HepG2 (cell line): ENCODE results near the gene TBC1D20. TPM values are rescaled to one million over a fixed set of nuclear protein-coding genes. Genes with fewer than 3 reads are reported as not detected.

Experiments used
- ATAC-seq: fragments of 200-7000 bp; cut with Tn5 transposase; 3 replicates; pipeline ENCODE4 v1.9.1; 2020; ENCODE audit warnings: mild to moderate bottlenecking, moderate library complexity
- BruUV-seq: library from RNA; stranded (reverse); fragments of 400-500 nt; replicated peaks from 2 replicates; lab custom pipeline; 2021; lab: Mats Ljungman, UMichigan
- CTCF ChIA-PET: fragments of 300-600 bp; formaldehyde crosslinking; extraction: SDS; loops from one replicate; lab custom pipeline; 2021; ENCODE audit warnings: low total read pairs, inconsistent platforms, low intra/inter-chr PET ratio; lab: Yijun Ruan, JAX
- POLR2A ChIA-PET: fragments of 350-600 bp; sonication (Branson Sonifier 250); formaldehyde crosslinking; loops from one replicate; lab custom pipeline; 2020; ENCODE audit warnings: antibody characterized with exemption, inconsistent platforms; lab: Yijun Ruan, JAX
- DNase-seq: peaks from one replicate; pipeline ENCODE4 v3.0.0-alpha.2; 2015; ENCODE audit warnings: low spot score
- FAIRE-seq: peaks from 3 replicates; lab custom pipeline; 2011; peaks lifted over from hg19 to GRCh38; lab: Jason Lieb, UNC
- H2AFZ ChIP-seq: one replicate; pipeline ENCODE4 v1.6.1; 2011; ENCODE audit warnings: low read length, inconsistent platforms
- H3K27ac ChIP-seq: fragments of 300-600 bp; 3 replicates; pipeline ENCODE4 v1.8.0; 2011; ENCODE audit warnings: mixed run types, mild to moderate bottlenecking, mixed read lengths, low read length, inconsistent platforms; ENCODE audit not compliant: insufficient read depth; ENCODE audit errors: extremely low read length
- H3K27me3 ChIP-seq, 2 experiments: fragments of 200-600 bp in 1 of 2; 2 replicates in 1 of 2; 3 replicates in 1 of 2; pipeline versions ENCODE4 v1.6.0 to v1.8.0; 2011; ENCODE audit warnings: low read length in 2 of 2, mild to moderate bottlenecking in 2 of 2, moderate library complexity in 2 of 2, inconsistent platforms in 1 of 2; ENCODE audit not compliant: insufficient read depth in 2 of 2, control insufficient read depth in 1 of 2
- H3K36me3 ChIP-seq, 2 experiments: fragments of 200-600 bp in 1 of 2; replicated peaks in 1 of 2; 2 replicates in 1 of 2; 3 replicates in 1 of 2; pipeline versions ENCODE4 v1.5.1 to v1.8.0; 2011; ENCODE audit warnings: low read length in 2 of 2, inconsistent platforms in 1 of 2; ENCODE audit not compliant: insufficient read depth in 2 of 2, control insufficient read depth in 1 of 2
- H3K4me1 ChIP-seq: 2 replicates; pipeline ENCODE4 v1.5.1; 2012; ENCODE audit warnings: low read length, inconsistent platforms; ENCODE audit not compliant: insufficient read depth
- H3K4me2 ChIP-seq: 2 replicates; pipeline ENCODE4 v1.6.0; 2011; ENCODE audit warnings: low read depth, low read length, inconsistent platforms
- H3K4me3 ChIP-seq, 3 experiments: fragments of 200-600 bp in 1 of 3; sonication (generic), shearing (Covaris generic) in 1 of 3; replicated peaks in 1 of 3; 2 replicates each; pipeline ENCODE4 v1.5.1; 2011 to 2016; ENCODE audit warnings: low read length in 3 of 3, inconsistent platforms in 2 of 3, low read depth in 2 of 3, mild to moderate bottlenecking in 2 of 3, control low read depth in 1 of 3, mixed read lengths in 1 of 3; ENCODE audit not compliant: insufficient read depth in 1 of 3
- H3K79me2 ChIP-seq: one replicate; pipeline ENCODE4 v1.6.1; 2011; ENCODE audit warnings: low read length, inconsistent platforms; ENCODE audit not compliant: insufficient read depth
- H3K9ac ChIP-seq: 2 replicates; pipeline ENCODE4 v1.6.0; 2011; ENCODE audit warnings: mild to moderate bottlenecking, low read depth, low read length, inconsistent platforms; ENCODE audit not compliant: insufficient read depth
- H3K9me3 ChIP-seq: 2 replicates; pipeline ENCODE4 v1.5.1; 2012; ENCODE audit warnings: mild to moderate bottlenecking, low read length
- H4K20me1 ChIP-seq: 2 replicates; pipeline ENCODE4 v1.6.0; 2011; ENCODE audit warnings: inconsistent platforms, mild to moderate bottlenecking, low read length, moderate library complexity; ENCODE audit not compliant: insufficient read depth
- AKAP8 ChIP-seq: sonication (generic); formaldehyde crosslinking; IDR thresholded peaks from 2 replicates; pipeline ENCODE4 v1.5.1; 2020; ENCODE audit warnings: mild to moderate bottlenecking, missing genetic modification reagents
- CBX5 ChIP-seq: sonication (generic); formaldehyde crosslinking; IDR thresholded peaks from 2 replicates; pipeline ENCODE4 v1.4.0; 2020; ENCODE audit warnings: missing genetic modification reagents, borderline replicate concordance
- DBP ChIP-seq: sonication (generic); formaldehyde crosslinking; IDR thresholded peaks from 2 replicates; pipeline ENCODE4 v1.4.0; 2020; ENCODE audit warnings: missing genetic modification reagents; ENCODE audit errors: not compliant biosample characterization
- HNF1B ChIP-seq: sonication (generic); formaldehyde crosslinking; IDR thresholded peaks from 2 replicates; pipeline ENCODE4 v1.5.1; 2020; ENCODE audit warnings: mild to moderate bottlenecking, moderate library complexity, missing genetic modification reagents
- MIER2 ChIP-seq: IDR thresholded peaks from 2 replicates; pipeline ENCODE4 v1.6.1; 2016; ENCODE audit warnings: missing biosample characterization, missing genetic modification reagents
- PHF20 ChIP-seq: sonication (generic); formaldehyde crosslinking; IDR thresholded peaks from 2 replicates; pipeline ENCODE4 v1.5.0; 2020; ENCODE audit warnings: mild to moderate bottlenecking, missing genetic modification reagents
- PREB ChIP-seq: sonication (generic); formaldehyde crosslinking; IDR thresholded peaks from 2 replicates; pipeline ENCODE4 v1.4.0; 2020; ENCODE audit warnings: missing genetic modification reagents
- RCOR2 ChIP-seq: IDR thresholded peaks from 2 replicates; pipeline ENCODE4 v1.6.1; 2016; ENCODE audit warnings: missing biosample characterization, missing genetic modification reagents
- SMAD1 ChIP-seq: sonication (generic); formaldehyde crosslinking; IDR thresholded peaks from 2 replicates; pipeline ENCODE4 v1.4.0; 2020; ENCODE audit warnings: missing genetic modification reagents, low read depth, mild to moderate bottlenecking, borderline replicate concordance
- SPEN ChIP-seq: sonication (generic); formaldehyde crosslinking; IDR thresholded peaks from 2 replicates; pipeline ENCODE4 v1.5.1; 2020; ENCODE audit warnings: low read depth, mild to moderate bottlenecking, missing genetic modification reagents
- ZBTB3 ChIP-seq: sonication (generic); formaldehyde crosslinking; IDR thresholded peaks from 2 replicates; pipeline ENCODE4 v1.4.0; 2020; ENCODE audit warnings: low read depth, mild to moderate bottlenecking, moderate library complexity, missing genetic modification reagents, borderline replicate concordance
- ZBTB38 ChIP-seq: sonication (generic); formaldehyde crosslinking; IDR thresholded peaks from 2 replicates; pipeline ENCODE4 v1.5.1; 2020; ENCODE audit warnings: mild to moderate bottlenecking, missing genetic modification reagents
- ZHX1 ChIP-seq: sonication (generic); formaldehyde crosslinking; IDR thresholded peaks from 2 replicates; pipeline ENCODE4 v1.8.1; 2022; ENCODE audit warnings: low read depth, mild to moderate bottlenecking, missing genetic modification reagents
- ZIK1 ChIP-seq: sonication (generic); formaldehyde crosslinking; IDR thresholded peaks from 2 replicates; pipeline ENCODE4 v1.5.0; 2020; ENCODE audit warnings: mild to moderate bottlenecking, low read depth, missing genetic modification reagents, borderline replicate concordance
- ZNF251 ChIP-seq: sonication (generic); formaldehyde crosslinking; IDR thresholded peaks from 2 replicates; pipeline ENCODE4 v1.9.0; 2021; ENCODE audit warnings: mild to moderate bottlenecking, missing genetic modification reagents
- ZNF766 ChIP-seq: sonication (generic); formaldehyde crosslinking; IDR thresholded peaks from 2 replicates; pipeline ENCODE4 v1.5.0; 2020; ENCODE audit warnings: missing genetic modification reagents, borderline replicate concordance
- ZSCAN9 ChIP-seq: IDR thresholded peaks from 2 replicates; pipeline ENCODE4 v1.6.1; 2016; ENCODE audit warnings: borderline replicate concordance
- WGBS: methylation state at CpG from one replicate; pipeline ENCODE4 v1.1.6; 2017; ENCODE audit warnings: low lambda C conversion rate; 5-methylcytosine and 5-hydroxymethylcytosine counted together
- in situ Hi-C: cut with HindIII; loops from 2 replicates; pipeline ENCODE4 v1.10.0; 2017; ENCODE audit warnings: low pct_unique_long_range_greater_than_20kb; ENCODE audit not compliant: extremely low pct_ligation_motif_present
- intact Hi-C: fragments of 100-400 bp; cut with micrococcal nuclease; formaldehyde crosslinking; loops from one replicate; pipeline ENCODE4 v1.10.0; 2022; ENCODE audit not compliant: unreplicated experiment
- polyA plus RNA-seq, 8 experiments: library from polyadenylated mRNA; depleted of rRNA in 3 of 8; stranded (reverse) in 7 of 8; unstranded in 1 of 8; fragments of >200 nt; fragmentation: Illumina TruSeq in 4 of 8; extraction: Trizol in 4 of 8; gene quantifications; 2 replicates each; pipeline versions ENCODE4 v1.2.1 to v1.2.3, GENCODE V29; 2011 to 2016; ENCODE audit warnings: low read depth in 4 of 8, missing spikeins in 1 of 8, mixed read lengths in 1 of 8; ENCODE audit not compliant: insufficient read depth in 1 of 8
- total RNA-seq, 5 experiments: library from RNA; depleted of rRNA; stranded (reverse); fragments of >200 nt; fragmentation: Illumina TruSeq; extraction: Trizol; gene quantifications; 2 replicates each; pipeline ENCODE4 v1.2.3, GENCODE V29; 2016; ENCODE audit warnings: low read depth in 1 of 5

TBC1D20 gene
- total and polyA plus RNA-seq, 2 of the 13 experiments (the other 11 are each of a cell fraction or from before 2014, with no cell fraction given): 36.6 to 47.1 TPM

GRCh38 chr20:443223-443775 lies 19.0 kb downstream of the TBC1D20 start:
- Histone ChIP-seq H3K36me3 (peaks cover 59 to 87% of the 10 kb centered on the region in 2 experiments), H4K20me1 (peaks cover 3% of the 10 kb centered on the region; the same call in 1 of the 2 replicates), H3K9ac (no peak overlapping the region), H3K79me2 (peaks cover 11% of the 10 kb centered on the region), H3K4me3 (no peak overlapping the region), H3K4me1 (no peaks in the 10 kb centered on the region), H3K27ac (no peak overlapping the region), H3K27me3 (no peaks in the 10 kb centered on the region), H2AFZ (no peak overlapping the region), H3K9me3 (no peaks in the 10 kb centered on the region), H3K4me2 (no peak overlapping the region)
- TF ChIP-seq CBX5 (CRISPR knock-in tag) (no peak), AKAP8 (CRISPR knock-in tag) (no peak), HNF1B (CRISPR knock-in tag) (no peak), ZNF251 (CRISPR knock-in tag) (no peak), SPEN (CRISPR knock-in tag) (no peak), MIER2 (CRISPR knock-in tag) (no peak), PREB (CRISPR knock-in tag) (no peak), ZSCAN9 (CRISPR knock-in tag) (no peak), ZIK1 (CRISPR knock-in tag) (no peak), RCOR2 (CRISPR knock-in tag) (no peak), ZBTB38 (CRISPR knock-in tag) (no peak), ZBTB3 (CRISPR knock-in tag) (no peak), PHF20 (CRISPR knock-in tag) (no peak), SMAD1 (CRISPR knock-in tag) (no peak), DBP (CRISPR knock-in tag) (no peak), ZNF766 (CRISPR knock-in tag) (no peak), ZHX1 (CRISPR knock-in tag) (no peak)
- ChIA-PET CTCF (no interaction called here), POLR2A (interaction anchor here (0.6 to 1.2 kb wide), 3 partner anchors 12 to 208 kb away, joined by 3 read pairs; no protein-coding TSS in a partner anchor)
- ATAC-seq: no peak
- no peak for FAIRE-seq
- DNase-seq: no peak
- intact Hi-C loops: no loop called here
- in situ Hi-C loops: no loop called here
- BruUV-seq: no TSS peak
- WGBS: 94% methylated on average over 4 of the region's 4 CpGs
